GM21447 (cell line): Measurements from ENCODE around the gene PTPRF.
A peak's percentile ranks its signal among the peaks of the same experiment; 100 is the strongest.
"Not testable (repeated sequence)": the region's sequence is repeated elsewhere in the genome, so short reads cannot be mapped to it uniquely, and the experiment has no call there.

ENCODE experiments used
- ATAC-seq: cut with Tn5 transposase; IDR thresholded peaks from one replicate; pipeline ENCODE4 v1.9.1; 2021; ENCODE audit not compliant: unreplicated experiment

PTPRF gene

DNA sequence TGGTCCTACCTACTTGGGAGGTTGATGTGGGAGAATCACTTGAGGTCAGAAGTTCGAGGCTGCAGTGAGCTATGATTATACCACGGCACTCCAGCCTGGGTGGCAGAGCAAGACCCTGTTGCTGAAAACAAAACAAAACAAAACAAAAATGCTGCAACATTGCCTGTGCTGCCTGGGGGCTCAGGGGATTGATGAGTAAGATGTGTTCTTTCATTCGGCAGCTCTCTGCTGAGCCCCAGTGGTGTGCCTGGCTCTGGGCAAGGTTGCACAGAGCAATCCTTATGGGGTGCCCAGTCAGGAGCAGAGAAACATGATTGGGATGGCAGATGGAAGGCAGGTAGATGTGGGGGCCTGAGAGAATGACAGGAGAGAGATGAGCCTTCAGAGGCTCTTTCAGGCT, 90.7 kb downstream of the PTPRF start:
- no peak for ATAC-seq

DNA sequence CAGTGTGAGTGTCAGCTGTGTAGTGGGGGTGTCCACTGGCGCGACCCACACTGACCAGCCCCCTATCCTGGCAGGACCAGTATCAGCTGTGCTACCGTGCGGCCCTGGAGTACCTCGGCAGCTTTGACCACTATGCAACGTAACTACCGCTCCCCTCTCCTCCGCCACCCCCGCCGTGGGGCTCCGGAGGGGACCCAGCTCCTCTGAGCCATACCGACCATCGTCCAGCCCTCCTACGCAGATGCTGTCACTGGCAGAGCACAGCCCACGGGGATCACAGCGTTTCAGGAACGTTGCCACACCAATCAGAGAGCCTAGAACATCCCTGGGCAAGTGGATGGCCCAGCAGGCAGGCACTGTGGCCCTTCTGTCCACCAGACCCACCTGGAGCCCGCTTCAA, 91.2 kb downstream of the PTPRF start:
- no peak for ATAC-seq

DNA sequence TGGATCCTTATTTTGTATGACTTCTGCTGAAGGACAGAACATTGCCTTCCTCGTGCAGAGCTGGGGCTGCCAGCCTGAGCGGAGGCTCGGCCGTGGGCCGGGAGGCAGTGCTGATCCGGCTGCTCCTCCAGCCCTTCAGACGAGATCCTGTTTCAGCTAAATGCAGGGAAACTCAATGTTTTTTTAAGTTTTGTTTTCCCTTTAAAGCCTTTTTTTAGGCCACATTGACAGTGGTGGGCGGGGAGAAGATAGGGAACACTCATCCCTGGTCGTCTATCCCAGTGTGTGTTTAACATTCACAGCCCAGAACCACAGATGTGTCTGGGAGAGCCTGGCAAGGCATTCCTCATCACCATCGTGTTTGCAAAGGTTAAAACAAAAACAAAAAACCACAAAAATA, 91.8 kb downstream of the PTPRF start:
- ATAC-seq = no peak

DNA sequence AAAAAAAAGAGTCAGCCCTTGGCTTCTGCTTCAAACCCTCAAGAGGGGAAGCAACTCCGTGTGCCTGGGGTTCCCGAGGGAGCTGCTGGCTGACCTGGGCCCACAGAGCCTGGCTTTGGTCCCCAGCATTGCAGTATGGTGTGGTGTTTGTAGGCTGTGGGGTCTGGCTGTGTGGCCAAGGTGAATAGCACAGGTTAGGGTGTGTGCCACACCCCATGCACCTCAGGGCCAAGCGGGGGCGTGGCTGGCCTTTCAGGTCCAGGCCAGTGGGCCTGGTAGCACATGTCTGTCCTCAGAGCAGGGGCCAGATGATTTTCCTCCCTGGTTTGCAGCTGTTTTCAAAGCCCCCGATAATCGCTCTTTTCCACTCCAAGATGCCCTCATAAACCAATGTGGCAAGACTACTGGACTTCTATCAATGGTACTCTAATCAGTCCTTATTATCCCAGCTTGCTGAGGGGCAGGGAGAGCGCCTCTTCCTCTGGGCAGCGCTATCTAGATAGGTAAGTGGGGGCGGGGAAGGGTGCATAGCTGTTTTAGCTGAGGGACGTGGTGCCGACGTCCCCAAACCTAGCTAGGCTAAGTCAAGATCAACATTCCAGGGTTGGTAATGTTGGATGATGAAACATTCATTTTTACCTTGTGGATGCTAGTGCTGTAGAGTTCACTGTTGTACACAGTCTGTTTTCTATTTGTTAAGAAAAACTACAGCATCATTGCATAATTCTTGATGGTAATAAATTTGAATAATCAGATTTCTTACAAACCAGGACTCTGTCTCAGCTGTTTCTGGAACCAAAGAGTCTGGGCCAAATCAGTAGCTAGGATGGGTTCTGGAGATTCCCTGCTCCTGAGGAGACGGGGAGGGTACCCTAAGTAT, 92.5 kb downstream of the PTPRF start:
- no peak for ATAC-seq

DNA sequence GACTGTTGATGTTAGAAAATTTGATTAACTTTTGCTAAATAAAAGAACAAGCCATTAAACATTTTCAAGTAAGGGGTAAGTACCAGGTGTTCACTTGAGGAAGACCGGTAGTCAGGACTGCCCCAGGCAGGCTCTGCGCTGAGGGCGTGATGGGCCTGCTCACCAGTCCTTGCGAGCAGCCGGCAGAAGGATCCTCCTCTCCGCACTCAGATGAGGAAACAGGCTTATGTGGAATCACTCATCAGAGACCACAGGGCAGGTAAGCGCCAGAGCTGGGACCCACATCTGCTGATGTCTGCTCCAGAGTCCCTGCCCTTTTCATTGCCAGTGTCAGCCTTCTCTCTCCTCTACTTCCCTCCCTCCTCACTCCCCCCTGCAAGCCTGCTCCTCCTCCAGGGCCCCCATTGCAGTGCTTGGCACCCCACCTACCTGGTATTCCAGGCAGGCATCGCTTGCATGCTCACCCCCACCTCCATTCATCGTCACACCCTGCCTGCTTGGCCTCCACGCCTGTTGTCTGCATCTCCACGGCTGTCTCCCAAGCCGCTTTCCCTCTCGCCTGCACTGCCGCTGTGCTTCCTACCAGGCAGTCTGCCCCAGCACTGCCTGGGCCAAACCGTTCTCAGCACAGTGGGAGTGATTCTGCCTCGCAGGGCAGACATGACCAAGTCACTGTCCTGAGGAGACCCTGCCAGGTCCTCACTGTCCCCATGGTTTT, 94.5 kb downstream of the PTPRF start:
- ATAC-seq = no peak

DNA sequence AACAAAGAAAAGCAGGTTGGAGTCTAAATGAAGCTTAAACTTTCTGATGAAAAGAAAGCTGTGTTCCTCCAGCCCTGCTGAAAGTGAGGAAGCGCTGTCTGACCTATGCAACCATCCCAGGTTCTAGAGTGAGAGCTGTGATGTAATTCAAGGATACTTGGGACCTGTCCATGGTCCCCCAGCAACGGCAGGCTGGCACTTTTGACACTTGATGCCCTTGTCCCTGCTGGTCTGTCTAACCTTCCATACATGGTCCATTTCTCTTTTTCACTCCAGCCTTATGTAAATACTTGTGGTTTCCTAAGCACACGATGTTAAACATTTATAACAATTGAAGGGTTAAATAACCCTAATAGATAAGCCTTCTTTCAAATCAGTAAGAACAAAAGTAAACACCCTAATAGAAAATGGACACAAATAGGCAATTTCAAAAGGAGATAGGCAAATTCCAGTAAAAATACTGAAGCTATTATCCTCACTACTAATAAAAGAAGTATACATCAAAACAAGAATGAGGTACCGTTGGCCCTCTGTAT, 101.5 kb downstream of the PTPRF start:
- no peak for ATAC-seq

DNA sequence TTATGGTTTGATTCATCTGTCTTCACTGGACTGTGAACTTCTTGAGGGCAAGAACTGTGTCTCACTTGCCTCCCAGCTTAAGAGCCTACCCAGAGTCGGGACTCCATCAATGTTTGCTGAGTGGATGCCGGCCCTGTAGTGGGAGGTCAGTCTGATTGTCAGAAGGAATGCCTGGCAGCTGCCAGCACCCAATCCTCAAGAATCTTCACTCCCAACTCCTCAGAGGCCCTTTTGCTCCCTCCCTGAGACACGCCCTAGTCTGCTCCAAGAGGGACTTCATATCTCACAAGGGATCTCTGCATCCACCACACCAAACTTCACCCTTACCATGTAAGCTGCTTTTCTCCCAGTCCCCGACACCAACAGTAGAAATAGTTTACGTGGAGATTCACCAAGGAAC, 104.0 kb downstream of the PTPRF start:
- ATAC-seq = no peak

DNA sequence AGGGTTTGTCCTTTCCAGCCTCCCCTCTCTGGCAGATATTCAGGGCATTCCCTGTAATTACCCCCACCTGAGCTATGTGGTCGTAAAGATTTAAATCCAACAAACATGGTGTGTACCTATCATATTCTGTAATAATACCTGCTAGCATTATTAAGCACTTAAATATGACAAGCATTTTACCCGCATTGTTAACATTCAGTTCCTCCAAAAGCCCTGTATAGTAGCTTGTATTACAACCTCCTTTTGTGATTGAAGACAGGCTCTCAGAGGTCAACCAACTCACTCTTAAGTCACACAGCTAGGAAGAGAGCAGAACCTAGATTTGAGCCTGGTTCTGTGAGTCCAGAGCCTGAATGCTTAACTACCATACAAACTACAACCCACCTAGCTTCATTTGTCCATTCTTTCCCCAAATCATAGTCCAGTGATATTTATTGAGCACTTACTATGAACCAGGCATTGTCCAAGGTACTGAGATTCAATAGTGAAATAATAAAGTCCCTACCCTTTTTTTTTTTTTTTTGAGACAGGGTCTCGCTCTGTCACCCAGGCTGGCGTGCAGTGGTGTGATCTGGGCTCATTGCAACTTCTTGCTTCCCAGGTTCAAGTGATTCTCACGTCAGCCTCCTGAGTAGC, 105.4 kb downstream of the PTPRF start:
- ATAC-seq = no peak

DNA sequence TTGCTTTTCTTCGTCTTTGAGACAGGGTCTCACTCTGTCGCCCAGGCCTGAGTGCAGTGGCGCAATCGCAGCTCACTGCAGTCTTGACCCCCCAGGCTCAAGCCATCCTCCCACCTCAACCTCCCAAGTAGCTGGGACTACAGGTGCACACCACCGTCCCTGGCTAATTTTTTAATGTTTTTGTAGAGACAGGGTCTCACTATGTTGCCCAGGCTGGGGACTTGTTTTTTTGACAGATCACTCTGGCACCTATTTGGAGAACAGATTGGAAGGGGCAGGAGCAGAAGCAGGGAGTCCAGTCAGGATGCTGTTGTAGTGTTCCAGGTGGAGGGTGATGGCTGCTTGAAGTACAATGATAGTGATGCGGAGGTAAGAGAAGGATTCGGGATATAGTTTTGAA, 106.6 kb downstream of the PTPRF start:
- no peak for ATAC-seq

DNA sequence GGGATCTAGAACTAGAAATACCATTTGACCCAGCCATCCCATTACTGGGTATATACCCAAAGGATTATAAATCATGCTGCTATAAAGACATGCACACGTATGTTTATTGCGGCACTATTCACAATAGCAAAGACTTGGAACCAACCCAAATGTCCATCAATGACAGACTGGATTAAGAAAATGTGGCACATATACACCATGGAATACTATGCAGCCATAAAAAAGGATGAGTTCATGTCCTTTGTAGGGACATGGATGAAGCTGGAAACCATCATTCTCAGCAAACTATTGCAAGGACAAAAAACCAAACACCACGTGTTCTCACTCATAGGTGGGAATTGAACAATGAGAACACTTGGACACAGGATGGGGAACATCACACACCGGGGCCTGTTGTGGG, 107.7 kb downstream of the PTPRF start:
- not testable (repeated sequence) for ATAC-seq

DNA sequence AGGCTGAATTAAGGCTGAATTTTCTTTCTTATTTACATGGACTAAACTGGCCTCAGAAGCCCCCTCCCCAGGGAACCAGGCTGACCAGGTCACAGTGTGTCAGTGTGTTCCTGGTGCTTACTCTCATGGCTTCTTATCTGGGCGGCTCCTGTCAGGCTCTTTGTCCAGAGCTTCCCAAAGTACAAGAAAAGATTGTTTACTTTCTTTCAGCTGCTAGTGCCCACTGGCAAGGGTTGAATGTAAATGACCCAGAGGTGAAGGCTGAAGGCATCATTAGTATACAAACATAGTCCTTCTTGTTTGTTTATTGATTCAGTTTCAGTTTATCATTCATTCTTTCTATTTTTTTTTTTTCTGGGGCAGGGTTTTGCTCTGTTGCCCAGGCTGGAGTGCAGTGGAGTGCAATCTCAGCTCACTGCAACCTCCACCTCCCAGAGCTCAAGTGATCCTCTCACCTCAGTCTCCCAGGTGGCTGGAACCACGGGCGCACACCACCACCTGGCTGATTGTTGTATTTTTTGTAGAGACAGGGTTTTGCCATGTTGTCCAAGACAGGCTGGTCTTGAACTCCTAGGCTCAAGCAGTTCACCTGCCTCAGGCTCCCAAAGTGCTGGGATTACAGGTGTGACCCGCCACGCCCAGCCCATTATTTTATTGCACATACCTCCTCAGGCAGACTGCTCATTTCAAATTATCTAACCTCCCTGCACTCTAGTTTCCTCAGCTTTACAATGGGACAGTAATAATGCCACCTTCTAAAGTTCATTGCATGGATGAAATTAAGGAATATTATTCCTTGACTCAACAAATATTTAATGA, 109.5 kb downstream of the PTPRF start:
- ATAC-seq = no peak

DNA sequence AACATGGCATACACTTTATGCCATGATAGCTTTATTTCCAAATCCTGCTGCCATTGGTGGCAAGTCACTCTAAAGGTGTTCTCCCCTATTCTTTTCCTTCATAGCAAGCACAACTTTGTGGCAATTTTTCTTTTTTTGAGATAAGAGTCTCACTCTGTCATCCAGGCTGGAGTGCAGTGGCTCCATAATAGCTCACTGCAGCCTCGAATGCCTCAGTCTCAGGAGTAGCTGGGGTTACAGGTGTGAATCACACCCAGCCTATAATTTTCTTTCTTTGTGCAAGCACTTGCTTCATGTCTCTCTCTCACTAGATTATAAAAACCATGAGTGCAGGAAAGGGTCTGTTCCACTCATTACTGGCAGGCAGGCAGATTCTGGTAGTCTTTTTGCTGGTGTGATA, 113.9 kb downstream of the PTPRF start:
- ATAC-seq = no peak

DNA sequence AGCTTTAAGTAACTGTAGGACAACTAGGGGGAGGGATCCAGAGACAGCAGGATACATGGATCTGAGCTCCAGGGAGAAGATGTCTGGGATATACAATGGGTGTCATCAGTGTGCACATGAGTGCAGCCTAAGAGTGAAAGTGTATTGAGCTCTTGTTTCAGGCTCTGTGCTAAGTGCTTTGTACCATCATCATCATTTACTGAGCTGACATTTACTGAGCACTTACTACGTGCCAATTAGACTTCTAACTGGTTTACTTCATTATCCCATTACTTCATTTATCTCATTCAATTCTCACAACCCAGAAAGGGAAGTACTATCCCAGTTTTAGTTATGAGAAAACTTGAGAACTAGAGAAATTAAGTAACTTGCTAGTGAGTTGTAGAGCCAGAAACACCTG, 114.8 kb downstream of the PTPRF start:
- no peak for ATAC-seq

DNA sequence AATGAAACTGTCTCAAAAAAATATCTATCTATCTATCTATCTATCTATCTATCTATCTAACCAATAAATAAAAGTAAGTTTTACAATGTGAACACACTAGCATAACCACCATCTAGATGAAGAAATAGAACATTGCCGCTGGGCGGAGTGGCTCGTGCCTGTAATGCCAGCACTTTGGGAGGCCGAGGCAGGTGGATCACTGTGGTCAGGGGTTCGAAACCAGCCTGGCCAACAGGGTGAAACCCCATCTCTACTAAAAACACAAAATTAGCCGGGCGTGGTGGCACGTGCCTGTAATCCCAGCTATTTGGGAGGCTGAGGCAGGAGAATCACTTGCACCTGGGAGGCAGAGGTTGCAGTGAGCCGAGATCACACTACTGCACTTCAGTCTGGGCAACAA, 116.6 kb downstream of the PTPRF start:
- not testable (repeated sequence) for ATAC-seq

DNA sequence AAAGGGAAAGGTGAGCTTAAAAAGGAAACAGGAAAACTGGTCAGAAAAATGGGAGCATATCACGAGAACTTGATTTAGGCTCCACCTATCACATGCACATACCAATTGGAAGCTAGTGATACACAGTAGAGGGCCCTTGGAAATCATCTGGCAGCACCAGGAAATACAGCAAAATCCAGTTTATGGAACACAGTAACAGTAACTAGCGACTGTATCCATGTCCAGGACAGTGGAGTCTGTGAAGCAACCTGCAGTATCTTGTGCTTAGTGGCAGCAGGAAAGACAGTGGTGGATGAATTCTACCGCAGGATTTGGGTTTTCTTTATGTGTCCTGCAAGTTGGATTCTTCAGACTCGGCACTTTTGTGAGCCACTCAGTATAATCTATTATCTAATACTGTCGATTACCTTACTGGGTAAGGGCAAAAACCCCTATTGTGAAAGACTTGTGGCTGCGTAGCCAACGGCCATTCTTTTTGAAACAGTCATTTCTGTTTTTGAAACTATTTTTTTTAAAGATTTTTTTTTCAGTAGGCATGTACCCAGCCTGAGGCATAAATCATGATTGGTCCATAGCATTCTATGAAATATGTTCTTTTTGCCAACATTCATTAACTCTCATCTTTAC, 117.7 kb downstream of the PTPRF start:
- no peak for ATAC-seq

DNA sequence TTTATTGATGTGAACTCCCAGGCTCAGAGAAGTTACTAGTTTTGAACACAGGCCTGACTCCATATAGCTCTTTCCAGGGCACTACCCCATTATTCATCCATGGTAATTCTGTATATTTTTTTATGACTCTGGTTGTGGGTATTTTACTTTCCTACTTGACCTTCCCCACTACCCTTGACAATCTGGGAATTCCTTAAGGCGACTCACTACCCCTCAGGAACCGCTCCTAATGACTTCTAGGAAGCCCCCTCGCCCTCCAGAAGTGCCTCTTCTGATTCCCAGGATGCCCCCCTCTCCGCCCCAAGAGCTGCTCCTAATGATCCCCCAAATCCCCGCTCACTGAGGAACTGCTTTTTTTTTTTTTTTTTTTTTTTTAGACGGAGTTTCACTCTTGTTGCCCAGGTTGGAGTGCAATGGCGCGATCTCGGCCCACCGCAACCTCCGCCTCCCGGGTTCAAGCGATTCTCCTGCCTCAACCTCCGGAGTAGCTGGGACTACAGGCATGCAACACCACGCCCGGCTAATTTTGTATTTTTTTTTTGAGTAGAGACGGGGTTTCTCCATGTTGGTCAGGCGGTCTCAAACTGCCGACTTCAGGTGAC, 118.3 kb downstream of the PTPRF start:
- ATAC-seq = no peak

DNA sequence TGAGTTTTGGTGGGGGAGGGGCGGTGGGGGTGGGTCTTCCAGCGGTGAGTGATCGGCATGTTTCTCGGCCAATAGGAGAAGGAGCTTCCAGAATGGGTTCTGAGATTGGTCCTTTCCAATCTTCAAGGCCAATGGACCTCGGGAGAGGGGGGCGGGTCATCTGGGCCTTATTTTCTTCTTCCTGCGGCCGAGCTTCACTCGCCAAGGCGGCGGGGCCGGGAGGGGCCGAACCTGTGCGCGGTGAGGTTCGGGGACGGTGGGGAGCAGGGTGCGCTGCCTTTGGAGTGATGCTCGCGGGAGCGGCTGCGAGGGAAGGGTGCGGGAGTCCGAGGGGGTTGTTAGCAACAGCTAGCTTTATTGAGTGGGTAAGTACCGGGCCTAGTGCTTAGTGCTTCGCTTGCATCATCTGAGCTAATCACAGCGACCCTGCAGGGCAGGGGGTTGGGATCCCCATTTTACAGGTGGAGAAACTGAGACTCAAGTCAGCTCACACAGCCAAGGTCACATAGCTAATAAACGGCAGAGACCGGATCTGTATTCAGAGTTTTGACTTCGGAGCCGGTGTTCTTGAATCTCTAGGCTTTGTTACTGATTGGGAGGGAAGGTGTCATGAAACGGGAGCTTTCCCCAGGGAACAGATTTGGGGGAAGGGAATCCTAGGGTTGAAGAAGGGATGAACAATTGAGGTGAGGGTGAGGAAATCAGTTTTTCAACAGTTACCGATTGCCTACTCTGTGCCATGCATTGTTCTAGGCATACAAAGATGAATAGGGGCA, 119.8 kb downstream of the PTPRF start:
- ATAC-seq = peak; percentile 58

DNA sequence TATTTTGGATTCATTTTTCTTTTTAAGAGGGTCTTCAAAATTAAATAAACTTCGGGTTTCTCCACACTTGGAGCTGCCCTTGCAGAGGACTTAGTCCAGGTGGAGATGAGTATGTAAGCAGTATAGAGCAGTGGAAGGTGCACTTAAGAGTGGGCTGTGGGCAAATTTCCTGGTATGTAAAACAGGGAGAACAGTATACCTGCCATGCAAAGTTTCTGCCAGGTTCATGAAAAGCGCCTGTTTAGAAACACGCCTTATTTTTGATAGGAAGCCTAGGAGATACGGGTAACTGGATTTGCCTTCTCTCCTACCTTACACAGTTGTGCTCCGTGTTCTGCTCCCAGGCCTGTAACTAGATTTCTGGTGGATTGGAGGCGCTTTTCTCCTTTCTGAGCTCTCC, 120.5 kb downstream of the PTPRF start:
- no peak for ATAC-seq

DNA sequence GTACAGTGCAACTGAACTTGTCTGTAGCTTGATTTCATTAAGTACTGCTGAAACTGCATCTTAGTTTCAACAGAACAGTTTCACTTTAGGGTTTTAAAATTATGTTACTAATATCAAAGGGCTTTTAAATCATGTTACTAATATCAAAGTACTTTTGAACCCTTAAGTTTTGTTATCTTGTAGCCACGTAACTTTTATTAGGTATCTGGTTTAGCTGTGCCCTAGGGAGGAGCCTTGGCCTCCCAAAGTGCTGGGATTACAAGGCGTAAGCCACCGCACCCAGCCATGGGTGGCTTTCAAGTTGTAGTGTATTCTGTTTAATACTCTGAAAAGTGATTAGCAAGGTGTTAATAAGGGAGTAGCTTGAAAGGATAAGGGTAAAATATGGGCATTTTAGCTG, 121.2 kb downstream of the PTPRF start:
- no peak for ATAC-seq
